GM12878 (cell line): ENCODE results near the gene PTPRD. TPM values are rescaled to one million over a fixed set of nuclear protein-coding genes. Genes with fewer than 3 reads are reported as not detected.

Source experiments
- ATAC-seq: fragments of 200-7000 bp; cut with Tn5 transposase; 3 replicates; pipeline ENCODE4 v1.9.1; 2020; ENCODE audit warnings: mild to moderate bottlenecking, moderate library complexity
- BruUV-seq: library from RNA; stranded (reverse); fragments of 400-500 nt; replicated peaks from 2 replicates; lab custom pipeline; 2021; lab: Mats Ljungman, UMichigan
- CTCF ChIA-PET: fragments of 300-600 bp; sonication (Branson Sonifier 250); formaldehyde crosslinking; extraction: SDS; loops from one replicate; lab custom pipeline; 2021; ENCODE audit warnings: inconsistent platforms; lab: Yijun Ruan, JAX
- POLR2A ChIA-PET: fragments of 350-600 bp; formaldehyde crosslinking; extraction: SDS; loops from one replicate; lab custom pipeline; 2021; ENCODE audit warnings: inconsistent platforms; lab: Charles Lee
- RAD21 ChIA-PET: fragments of 300-600 bp; sonication (Branson Sonifier 250); formaldehyde crosslinking; loops from one replicate; lab custom pipeline; 2023; ENCODE audit warnings: antibody characterized with exemption; ENCODE audit not compliant: unreplicated experiment; lab: Charles Lee
- SMC1A ChIA-PET: fragments of 300-600 bp; sonication (Branson Sonifier 250); formaldehyde crosslinking; loops from one replicate; lab custom pipeline; 2023; ENCODE audit not compliant: unreplicated experiment, uncharacterized antibody; lab: Charles Lee
- DNase-seq: peaks from one replicate; pipeline ENCODE4 v3.0.0-alpha.2; 2011; ENCODE audit warnings: low read depth, low spot score
- FAIRE-seq: peaks from 3 replicates; lab custom pipeline; 2011; peaks lifted over from hg19 to GRCh38; lab: Jason Lieb, UNC
- H2AFZ ChIP-seq: 2 replicates; pipeline ENCODE4 v1.6.0; 2011; ENCODE audit warnings: low read depth, low read length, control low read depth; ENCODE audit not compliant: control insufficient read depth
- H3K27ac ChIP-seq: 2 replicates; pipeline ENCODE4 v1.5.1; 2011; ENCODE audit warnings: control low read depth; ENCODE audit not compliant: control insufficient read depth, insufficient read depth
- H3K27me3 ChIP-seq, 2 experiments: replicated peaks in 1 of 2; 2 replicates each; pipeline versions ENCODE4 v1.6.0 to v1.6.1; 2011; ENCODE audit warnings: low read length in 1 of 2; ENCODE audit not compliant: control insufficient read depth in 2 of 2, insufficient read depth in 2 of 2
- H3K36me3 ChIP-seq, 2 experiments: 2 replicates each; pipeline ENCODE4 v1.5.1; 2011; ENCODE audit warnings: low read length in 1 of 2; ENCODE audit not compliant: control insufficient read depth in 2 of 2, insufficient read depth in 2 of 2
- H3K4me1 ChIP-seq: 2 replicates; pipeline ENCODE4 v1.6.1; 2011; ENCODE audit warnings: mild to moderate bottlenecking, low read length, moderate library complexity, mixed read lengths; ENCODE audit not compliant: control insufficient read depth, insufficient read depth
- H3K4me2 ChIP-seq: 2 replicates; pipeline ENCODE4 v1.6.0; 2011; ENCODE audit warnings: control low read depth; ENCODE audit not compliant: control insufficient read depth, insufficient read depth
- H3K4me3 ChIP-seq: fragments of 200-600 bp; sonication (generic); 2 replicates; pipeline ENCODE4 v1.5.1; 2016
- H3K79me2 ChIP-seq: 2 replicates; pipeline ENCODE4 v1.6.0; 2011; ENCODE audit warnings: low read length; ENCODE audit not compliant: control insufficient read depth, insufficient read depth
- H3K9ac ChIP-seq: 2 replicates; pipeline ENCODE4 v1.8.0; 2011; ENCODE audit warnings: low read length, control low read depth, mixed read lengths; ENCODE audit not compliant: control insufficient read depth, insufficient read depth
- H3K9me3 ChIP-seq: replicated peaks from 3 replicates; pipeline ENCODE4 v1.5.1; 2011; ENCODE audit warnings: mild to moderate bottlenecking, low read length; ENCODE audit not compliant: control insufficient read depth, insufficient read depth
- H4K20me1 ChIP-seq: 2 replicates; pipeline ENCODE4 v1.6.0; 2011; ENCODE audit not compliant: control insufficient read depth, insufficient read depth
- ASH2L ChIP-seq: fragments of 300-600, 200-600 bp; sonication (generic); IDR thresholded peaks from 2 replicates; pipeline ENCODE4 v1.6.1; 2017; ENCODE audit warnings: low read depth, mild to moderate bottlenecking, borderline replicate concordance
- BRCA1 ChIP-seq: IDR thresholded peaks from 2 replicates; pipeline ENCODE4 v1.6.1; 2011; ENCODE audit warnings: low read depth, low read length, improper control_type of control experiment
- CEBPB ChIP-seq, 2 experiments: fragments of 150-350 bp in 1 of 2; IDR thresholded peaks; 2 replicates each; pipeline ENCODE4 v1.6.1; 2012 to 2014; ENCODE audit warnings: low read depth in 2 of 2, low read length in 2 of 2, borderline replicate concordance in 1 of 2, inconsistent platforms in 1 of 2
- FOXM1 ChIP-seq: IDR thresholded peaks from 2 replicates; pipeline ENCODE4 v1.6.1; 2012; ENCODE audit warnings: low read depth, mild to moderate bottlenecking, inconsistent platforms, low read length, moderate library complexity
- IRF3 ChIP-seq: fragments of 450-650 bp; IDR thresholded peaks from 2 replicates; pipeline ENCODE4 v1.6.1; 2014; ENCODE audit warnings: mild to moderate bottlenecking
- JUND ChIP-seq: IDR thresholded peaks from 2 replicates; pipeline ENCODE4 v1.6.1; 2012; ENCODE audit warnings: low read depth, mild to moderate bottlenecking, low read length, improper control_type of control experiment, moderate library complexity
- KDM1A ChIP-seq: fragments of 200-600 bp; sonication (generic); IDR thresholded peaks from 2 replicates; pipeline ENCODE4 v1.6.1; 2016; ENCODE audit warnings: borderline replicate concordance
- LARP7 ChIP-seq: fragments of 450-650 bp; IDR thresholded peaks from 2 replicates; pipeline ENCODE4 v1.6.1; 2017; ENCODE audit warnings: mild to moderate bottlenecking
- PKNOX1 ChIP-seq: fragments of 450-650 bp; IDR thresholded peaks from 2 replicates; pipeline ENCODE4 v1.6.1; 2016; ENCODE audit warnings: mild to moderate bottlenecking
- RBBP5 ChIP-seq: fragments of 200-600 bp; sonication (generic); conservative IDR thresholded peaks from 2 replicates; pipeline ENCODE4 v1.6.1; 2016
- RCOR1 ChIP-seq: conservative IDR thresholded peaks from 2 replicates; pipeline ENCODE4 v1.6.1; 2012; ENCODE audit warnings: low read depth, low read length, improper control_type of control experiment
- RELB ChIP-seq: fragments of 450-650 bp; IDR thresholded peaks from 2 replicates; pipeline ENCODE4 v1.6.1; 2017; ENCODE audit warnings: low read depth, mild to moderate bottlenecking, moderate library complexity
- RFX5 ChIP-seq: IDR thresholded peaks from 2 replicates; pipeline ENCODE4 v1.6.1; 2011; ENCODE audit warnings: low read depth, low read length, improper control_type of control experiment
- RUNX3 ChIP-seq: IDR thresholded peaks from 2 replicates; pipeline ENCODE4 v1.6.1; 2012; ENCODE audit warnings: low read length, inconsistent platforms
- SIX5 ChIP-seq: IDR thresholded peaks from 2 replicates; pipeline ENCODE4 v1.6.1; 2011; ENCODE audit warnings: mild to moderate bottlenecking, low read depth, low read length, moderate library complexity; ENCODE audit not compliant: severe bottlenecking
- STAT1 ChIP-seq: fragments of 450-650 bp; conservative IDR thresholded peaks from 2 replicates; pipeline ENCODE4 v1.6.1; 2014; ENCODE audit warnings: antibody characterized with exemption, mild to moderate bottlenecking
- TARDBP ChIP-seq: IDR thresholded peaks from 2 replicates; pipeline ENCODE4 v1.6.1; 2016; ENCODE audit warnings: borderline replicate concordance
- YBX1 ChIP-seq: fragments of 450-650 bp; IDR thresholded peaks from 2 replicates; pipeline ENCODE4 v1.6.1; 2016; ENCODE audit warnings: antibody characterized with exemption
- ZBED1 ChIP-seq: IDR thresholded peaks from 2 replicates; pipeline ENCODE4 v1.6.1; 2016; ENCODE audit warnings: borderline replicate concordance
- WGBS: methylation state at CpG from one replicate; pipeline ENCODE4 v1.1.6; 2016; ENCODE audit warnings: low lambda C conversion rate; ENCODE audit not compliant: insufficient replicate concordance, insufficient coverage; ENCODE audit errors: missing lambda C conversion rate; 5-methylcytosine and 5-hydroxymethylcytosine counted together
- in situ Hi-C: fragments of 300-500 bp; cut with MboI; formaldehyde crosslinking; loops from 9 replicates; pipeline ENCODE4 v1.14.3; 2018; ENCODE audit warnings: mixed read lengths
- intact Hi-C: fragments of 100-400 bp; cut with micrococcal nuclease; formaldehyde crosslinking; loops from one replicate; pipeline ENCODE4 v1.14.2; 2022; ENCODE audit not compliant: unreplicated experiment
- polyA plus RNA-seq, 11 experiments: library from polyadenylated mRNA; depleted of rRNA in 4 of 11; unstranded in 6 of 11; stranded (reverse) in 5 of 11; fragments of >200 nt; fragmentation: Nextera tagmentation in 4 of 11; fragmentation: Illumina TruSeq in 1 of 11; extraction: Ambion mirVana in 4 of 11; extraction: Trizol in 1 of 11; gene quantifications; 1 replicate in 1 of 11; 2 replicates in 10 of 11; pipeline versions ENCODE4 v1.2.1 to v1.2.3, GENCODE V29; 2011 to 2016; ENCODE audit warnings: inconsistent platforms in 2 of 11, missing spikeins in 2 of 11, low read depth in 1 of 11
- total RNA-seq, 4 experiments: library from RNA; depleted of rRNA in 3 of 4; stranded (reverse); fragments of >200 nt in 3 of 4; fragmentation: Illumina TruSeq in 1 of 4; extraction: Trizol in 1 of 4; gene quantifications; 2 replicates each; pipeline versions ENCODE4 v1.2.1 to v1.2.3, GENCODE V29; 2013 to 2021

The PTPRD gene
- total and polyA plus RNA-seq, 10 of the 15 experiments (the other 5 are each of a cell fraction or from before 2014, with no cell fraction given) = under 0.01 to 0.05 (median 0.01) TPM; not detected in 7

- in situ Hi-C loops = no loop called here
- SMC1A ChIA-PET = no interaction called here
Measured at GRCh38 chr9:9122230-9122875, 1490.4 kb downstream of the PTPRD start.

More at GRCh38 chr9:9122230-9122875, 1490.4 kb downstream of the PTPRD start:
- Histone ChIP-seq H3K36me3 (no peaks in the 10 kb centered on the region), H3K4me1 (no peaks in the 10 kb centered on the region), H3K4me3 (no peak overlapping the region), H3K9ac (no peak overlapping the region), H3K27ac (no peak overlapping the region), H2AFZ (no peak overlapping the region), H3K4me2 (no peak overlapping the region), H3K79me2 (no peaks in the 10 kb centered on the region), H4K20me1 (no peaks in the 10 kb centered on the region), H3K27me3 (no peaks in the 10 kb centered on the region), H3K9me3 (no peaks in the 10 kb centered on the region)
- no peak for DNase-seq
- no peak for ATAC-seq
- ChIA-PET RAD21 (no interaction called here), CTCF (no interaction called here), POLR2A (no interaction called here)
- BruUV-seq = no TSS peak
- FAIRE-seq = no peak
- intact Hi-C loops = no loop called here
- no peak for TF ChIP-seq RCOR1
- TF ChIP-seq IRF3 = no peak
- TF ChIP-seq YBX1 = no peak
- no peak for TF ChIP-seq BRCA1
- TF ChIP-seq ZBED1 = no peak
- TF ChIP-seq RUNX3 = no peak
- no peak for TF ChIP-seq TARDBP
- no peak for TF ChIP-seq STAT1
- TF ChIP-seq JUND = no peak
- no peak for TF ChIP-seq ASH2L
- TF ChIP-seq RELB = no peak
- no peak for TF ChIP-seq SIX5
- no peak for TF ChIP-seq RFX5
- TF ChIP-seq RBBP5 = no peak
- no peak for TF ChIP-seq KDM1A
- TF ChIP-seq PKNOX1 = no peak
- no peak for TF ChIP-seq LARP7
- TF ChIP-seq FOXM1 = no peak
- no peak for TF ChIP-seq CEBPB (IDR thresholded peaks at IDR 0.05; ENCODE audit: borderline replicate concordance in 1 of 2, low read depth in 2 of 2, low read length in 2 of 2)
- WGBS = 30% methylated on average over 3 of the region's 3 CpGs
